NCI-H2107 treated with DMSO at 0.1 percent for 48 hours (cell line): ENCODE measurements around the gene ARL6IP6.
"Not testable (repeated sequence)": the region's sequence is repeated elsewhere in the genome, so short reads cannot be mapped to it uniquely, and the experiment has no call there.

ENCODE experiments used
- DNase-seq: peaks from one replicate; lab custom pipeline; 2025; ENCODE audit not compliant: unreplicated experiment; lab: John Stamatoyannopoulos, UW

The ARL6IP6 gene

DNA sequence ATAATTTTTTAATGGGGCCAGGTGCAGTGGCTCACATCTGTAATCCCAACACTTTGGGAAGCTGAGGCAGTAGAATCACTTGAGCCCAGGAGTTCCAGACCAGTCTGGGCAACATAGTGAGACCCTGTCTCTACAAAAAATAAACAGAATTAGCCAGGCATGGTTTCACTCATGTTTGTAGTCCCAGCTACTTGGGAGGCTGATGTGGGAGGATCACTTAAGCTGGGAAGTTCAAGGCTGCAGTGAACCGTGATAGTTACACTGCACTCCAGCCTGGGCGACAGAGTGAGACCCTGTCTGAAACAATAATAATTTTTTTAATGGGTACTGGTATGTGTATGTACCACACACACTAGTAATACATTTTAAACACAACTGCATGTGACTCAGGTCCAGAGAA, 2.4 kb downstream of the ARL6IP6 start:
- no peak for DNase-seq

- not testable (repeated sequence) for DNase-seq
Observed at GRCh38 chr2:152722639-152723038, 4.2 kb downstream of the ARL6IP6 start.

GRCh38 chr2:152723918-152724317, 5.5 kb downstream of the ARL6IP6 start:
- DNase-seq, result no peak

- DNase-seq, result no peak
Observed at GRCh38 chr2:152729844-152730243, 11.4 kb downstream of the ARL6IP6 start.

- no peak for DNase-seq
Observed at GRCh38 chr2:152730591-152731333, 12.3 kb downstream of the ARL6IP6 start.

DNA sequence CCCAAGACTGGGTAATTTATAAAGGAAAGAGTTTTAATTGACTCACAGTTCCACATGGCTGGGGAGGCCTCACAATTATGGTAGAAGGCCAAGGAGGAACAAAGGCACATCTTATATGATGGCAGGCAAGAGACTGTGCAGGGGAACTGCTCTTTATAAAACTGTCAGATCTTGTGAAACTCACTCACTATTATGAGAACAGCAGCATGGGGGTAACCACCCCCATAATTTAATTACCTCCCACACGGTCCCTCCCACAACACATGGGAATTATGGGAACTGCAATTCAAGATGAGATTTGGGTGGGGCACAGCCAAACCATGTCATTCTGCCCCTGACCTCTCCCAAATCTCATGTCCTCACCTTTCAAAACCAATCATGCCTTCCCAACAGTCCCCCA, 19.1 kb downstream of the ARL6IP6 start:
- DNase-seq, result not testable (repeated sequence)

DNA sequence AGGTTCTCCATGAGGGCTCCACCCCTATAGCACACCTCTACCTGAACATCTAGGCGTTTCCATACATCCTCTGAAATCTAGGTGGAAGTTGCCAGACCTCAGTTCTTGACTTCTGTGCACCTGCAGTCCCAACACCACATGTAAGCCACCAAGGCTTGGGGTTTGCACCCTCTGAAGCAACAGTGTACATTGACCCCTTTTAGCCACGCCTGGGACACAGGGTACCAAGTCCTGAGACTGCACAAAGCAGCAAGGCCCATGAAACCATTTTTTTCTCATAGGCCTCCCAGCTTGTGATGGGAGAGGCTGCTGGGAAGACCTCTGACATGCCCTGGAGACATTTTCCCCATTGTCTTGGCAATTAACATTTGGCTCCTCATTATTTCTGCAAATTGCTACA, 20.0 kb downstream of the ARL6IP6 start:
- no peak for DNase-seq

DNA sequence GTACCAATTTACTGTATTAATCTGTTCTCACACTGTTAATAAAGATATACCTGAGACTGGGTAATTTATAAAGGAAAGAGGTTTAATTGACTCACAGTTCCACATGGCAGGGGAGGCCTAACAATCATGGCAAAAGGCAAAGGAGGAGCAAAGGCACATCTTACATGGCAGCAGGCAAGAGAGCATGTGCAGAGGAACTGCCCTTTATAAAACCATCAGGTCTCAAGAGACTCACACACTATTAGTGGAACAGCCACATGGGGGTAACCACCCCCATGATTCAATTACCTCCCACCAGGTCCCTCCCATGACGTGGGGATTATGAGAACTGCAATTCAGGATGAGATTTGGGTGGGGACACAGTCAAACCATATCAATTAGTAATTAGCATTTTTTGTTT, 21.3 kb downstream of the ARL6IP6 start:
- DNase-seq, result not testable (repeated sequence)

GRCh38 chr2:152740743-152741328, 22.4 kb downstream of the ARL6IP6 start:
- DNase-seq, result peak; percentile 55

DNA sequence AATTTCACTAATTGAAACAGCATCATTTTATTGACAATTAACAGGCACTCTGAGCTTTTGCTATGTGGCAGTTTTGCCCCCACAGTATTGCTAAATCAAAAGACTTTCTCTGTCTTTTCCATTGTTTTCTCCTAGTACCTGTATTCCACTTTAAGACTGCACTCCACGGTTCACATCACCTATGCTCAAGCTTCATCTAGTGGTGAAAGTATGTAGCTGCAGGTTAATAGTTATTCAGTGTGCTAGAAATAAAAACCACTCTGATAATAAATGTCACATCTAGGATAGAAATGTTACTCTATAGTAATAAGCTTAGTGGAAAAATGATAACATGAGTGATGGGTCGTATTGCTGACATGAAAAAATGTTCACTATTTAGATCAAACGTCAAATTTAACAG, 24.6 kb downstream of the ARL6IP6 start:
- DNase-seq, result no peak

DNA sequence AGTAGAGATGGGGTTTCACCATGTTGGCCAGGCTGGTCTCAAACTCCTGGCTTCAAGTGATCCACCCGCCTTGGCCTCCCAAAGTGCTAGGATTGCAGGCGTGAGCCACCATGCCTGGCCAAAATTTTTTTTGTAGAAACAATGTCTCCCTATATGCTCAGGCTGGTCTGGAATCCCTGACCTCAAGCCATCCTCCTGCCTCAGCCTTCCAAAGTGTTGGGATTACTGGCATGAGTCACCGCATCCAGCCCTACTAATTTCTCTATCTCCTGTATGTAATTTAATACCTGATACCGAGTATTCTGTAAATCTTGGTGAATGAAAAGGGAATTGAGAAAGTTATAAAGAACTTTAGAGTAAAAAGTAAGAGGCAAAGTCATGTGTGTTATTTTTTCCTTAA, 29.3 kb downstream of the ARL6IP6 start:
- not testable (repeated sequence) for DNase-seq

DNA sequence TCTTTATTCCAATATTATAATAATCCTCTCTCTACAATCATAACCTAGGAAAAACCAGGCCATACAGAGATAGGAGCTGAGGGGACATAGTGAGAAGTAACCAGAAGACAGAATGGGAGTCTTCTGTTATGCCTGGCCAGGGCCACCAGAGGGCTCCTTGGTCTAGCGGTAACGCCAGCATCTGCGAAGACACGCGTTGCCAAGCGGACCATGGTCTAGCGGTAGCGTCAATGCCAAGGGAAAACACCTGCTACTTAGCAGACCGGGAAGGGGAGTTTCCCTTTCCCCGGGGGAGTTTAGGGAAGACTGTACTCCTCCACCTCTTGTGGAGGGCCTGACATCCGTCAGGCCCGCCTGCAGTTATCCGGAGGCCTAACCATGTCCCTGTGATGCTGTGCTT, 36.6 kb downstream of the ARL6IP6 start:
- DNase-seq, result no peak

DNA sequence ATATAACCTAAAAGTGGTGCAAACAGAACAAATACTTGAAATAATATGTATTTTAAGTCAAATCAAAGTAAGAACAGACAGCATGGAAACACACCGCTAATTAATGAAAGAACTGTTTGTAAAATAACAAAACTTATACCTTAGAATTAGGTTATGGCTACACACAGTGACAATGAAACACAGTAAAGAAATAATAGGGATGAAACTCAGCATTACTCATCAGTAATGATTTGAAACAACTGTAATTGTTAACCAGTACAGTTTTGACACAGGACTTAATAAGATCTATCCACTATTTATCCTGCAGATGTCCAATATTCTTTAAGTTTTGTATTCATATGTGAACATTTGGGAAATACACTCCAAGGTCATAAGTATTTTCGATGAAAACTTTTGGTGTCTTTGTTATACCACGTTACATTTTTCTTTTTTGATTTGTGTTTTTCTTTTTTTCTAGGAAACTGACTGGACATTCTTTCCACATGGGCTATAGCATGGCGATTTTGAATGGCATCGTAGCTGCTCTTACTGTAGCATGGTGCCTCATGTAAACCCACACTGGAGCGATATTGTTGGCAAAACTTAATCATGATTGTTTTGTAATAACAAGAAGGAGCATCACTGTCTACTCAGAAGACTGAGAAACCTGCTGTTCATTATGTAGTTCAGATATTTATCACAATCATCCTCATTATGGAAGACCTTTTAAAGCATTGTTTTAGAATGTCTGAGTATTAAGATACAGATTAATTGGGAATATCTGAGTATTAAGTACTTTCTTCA, 41.1 kb downstream of the ARL6IP6 start:
- no peak for DNase-seq

GRCh38 chr2:152761214-152761613, 42.8 kb downstream of the ARL6IP6 start:
- no peak for DNase-seq

DNA sequence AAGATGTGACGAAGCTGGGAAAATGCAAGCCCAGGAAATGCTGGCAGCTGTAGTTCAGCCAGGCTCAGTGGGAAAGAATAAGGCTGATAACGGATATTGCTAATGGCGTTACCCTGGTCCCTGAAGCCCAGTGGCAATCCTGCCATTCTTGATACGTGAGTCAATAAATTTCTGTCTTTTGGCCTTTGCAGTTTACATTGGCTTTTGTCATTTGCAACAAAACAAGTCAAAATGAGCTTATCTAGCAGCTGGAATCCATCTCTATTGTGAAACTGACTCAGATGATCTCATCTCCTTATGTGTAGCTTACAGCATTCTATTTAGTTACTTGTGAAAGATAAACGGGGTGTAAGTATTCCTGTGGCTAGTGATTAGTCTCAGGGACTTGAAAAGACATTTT, 43.8 kb downstream of the ARL6IP6 start:
- no peak for DNase-seq

GRCh38 chr2:152763208-152763607, 44.8 kb downstream of the ARL6IP6 start:
- not testable (repeated sequence) for DNase-seq

DNA sequence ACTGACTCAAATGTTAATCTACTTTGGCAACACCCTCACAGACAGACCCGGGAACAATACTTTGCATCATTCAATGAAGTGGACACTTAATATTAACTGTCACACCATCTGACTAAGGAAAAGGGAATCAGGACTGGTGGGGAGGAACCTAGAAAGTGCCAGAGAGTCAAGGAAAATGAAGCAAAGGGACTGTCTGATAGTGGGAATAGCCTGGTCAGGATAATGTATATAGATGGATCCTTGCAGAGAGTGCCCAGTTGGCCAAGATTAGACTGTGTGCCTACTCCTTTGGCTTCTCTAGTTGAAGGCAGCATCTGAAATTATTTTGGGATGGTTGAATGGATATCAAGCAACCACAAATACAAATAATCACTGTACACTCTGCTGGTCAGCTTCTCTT, 45.2 kb downstream of the ARL6IP6 start:
- DNase-seq, result no peak

DNA sequence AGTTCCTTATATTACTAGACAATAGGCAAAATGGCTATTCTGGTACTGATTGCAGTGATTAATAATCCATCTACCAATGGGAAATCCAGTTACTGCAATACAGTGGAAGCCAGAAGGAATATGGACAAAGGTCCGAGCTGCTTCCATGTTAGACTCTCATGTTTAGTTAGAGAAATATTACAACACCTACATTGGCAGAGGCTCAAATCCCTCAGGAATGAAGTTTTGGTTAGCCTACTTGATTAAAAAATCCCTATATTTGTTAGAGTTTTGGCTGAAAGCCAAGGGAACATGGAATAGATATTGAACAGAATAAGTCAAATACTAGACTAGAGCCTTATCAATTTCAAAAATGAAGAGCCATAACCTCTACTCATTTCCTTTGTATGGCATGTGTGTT, 48.5 kb downstream of the ARL6IP6 start:
- no peak for DNase-seq

GRCh38 chr2:152781175-152781574, 62.8 kb downstream of the ARL6IP6 start:
- DNase-seq, result no peak

- no peak for DNase-seq
Observed at GRCh38 chr2:152782171-152782570, 63.8 kb downstream of the ARL6IP6 start.

GRCh38 chr2:152790883-152791282, 72.5 kb downstream of the ARL6IP6 start:
- DNase-seq, result no peak

- DNase-seq, result no peak
Observed at GRCh38 chr2:152791979-152792378, 73.6 kb downstream of the ARL6IP6 start.
